NOMO-1 treated with DMSO at 0.1 percent for 48 hours (cell line): ENCODE results near the gene ARL14EPL.
"Not testable (repeated sequence)": the region's sequence is repeated elsewhere in the genome, so short reads cannot be mapped to it uniquely, and the experiment has no call there.

Experiments
- DNase-seq: peaks from one replicate; lab custom pipeline; 2025; ENCODE audit not compliant: unreplicated experiment; lab: John Stamatoyannopoulos, UW

Gene ARL14EPL

DNA sequence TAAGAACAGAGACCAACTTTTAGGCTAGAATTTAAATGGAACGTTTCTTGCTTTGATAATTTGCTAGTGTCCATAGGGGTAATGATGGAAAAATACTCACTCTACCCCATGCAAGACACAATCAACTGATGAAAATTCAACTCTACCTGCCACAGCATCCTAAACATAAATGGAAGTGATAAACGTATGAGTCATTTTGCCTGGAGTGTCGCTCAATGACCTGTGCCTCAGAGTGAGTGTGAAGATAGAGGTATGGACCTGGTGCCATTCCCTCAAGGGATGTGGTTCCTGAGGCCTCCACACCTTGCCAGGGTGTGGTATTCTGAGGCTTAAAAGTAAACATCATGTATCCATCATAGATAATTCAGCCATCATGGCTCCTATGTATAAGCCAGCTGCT, 14.0 kb downstream of the ARL14EPL start:
- DNase-seq, result no peak

GRCh38 chr5:116046823-116047222, 14.6 kb downstream of the ARL14EPL start:
- no peak for DNase-seq

GRCh38 chr5:116058346-116058936, 26.2 kb downstream of the ARL14EPL start:
- DNase-seq, result peak; percentile 70

GRCh38 chr5:116062352-116062751, 30.1 kb downstream of the ARL14EPL start:
- DNase-seq, result no peak

GRCh38 chr5:116063950-116064349, 31.7 kb downstream of the ARL14EPL start:
- no peak for DNase-seq

DNA sequence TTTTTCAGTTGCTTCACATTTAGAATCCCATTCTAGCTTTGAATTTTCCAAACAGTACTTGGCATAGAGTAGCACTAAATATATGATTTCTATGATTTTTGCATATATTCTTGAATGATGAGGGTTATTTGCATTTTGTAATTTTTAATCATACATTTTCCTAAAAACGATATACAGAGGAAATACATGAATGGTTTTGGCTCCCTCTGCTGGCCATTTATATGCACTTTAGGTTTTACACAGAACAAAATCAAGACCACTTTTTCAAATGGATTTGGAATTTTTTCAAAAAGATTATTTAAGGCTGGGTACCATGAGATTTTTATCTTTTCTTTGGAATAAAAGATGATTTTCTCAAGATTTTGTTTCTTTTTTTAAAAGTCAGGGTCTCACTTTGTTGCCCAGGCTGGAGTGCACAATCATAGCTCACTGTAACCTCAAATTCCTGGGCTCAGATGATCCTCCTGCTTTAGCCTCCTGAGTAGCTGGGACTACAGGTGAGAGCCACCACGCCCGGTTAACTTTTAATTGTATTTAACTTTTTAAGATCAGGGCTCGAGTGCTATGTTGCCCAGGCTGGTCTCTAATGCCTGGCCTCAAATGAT, 35.9 kb downstream of the ARL14EPL start:
- DNase-seq, result peak; percentile 50

DNA sequence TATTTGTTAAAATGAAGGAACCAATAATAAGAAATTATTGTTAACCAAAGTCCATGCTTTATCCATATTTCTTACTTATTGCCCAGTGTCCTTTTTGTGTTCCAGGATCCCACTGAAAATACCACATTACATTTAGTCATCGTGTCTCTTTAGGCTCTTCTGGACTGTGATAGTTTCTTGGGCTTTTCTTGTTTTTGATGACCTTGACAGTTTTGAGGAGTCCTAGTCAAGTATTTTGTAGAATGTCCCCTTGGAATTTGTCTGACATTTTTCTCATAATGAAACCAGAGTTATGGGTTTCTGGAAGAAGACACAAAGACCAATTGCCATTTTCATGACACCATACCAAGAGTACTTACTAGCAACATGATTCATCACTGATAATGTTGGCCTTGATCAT, 38.9 kb downstream of the ARL14EPL start:
- no peak for DNase-seq

GRCh38 chr5:116075191-116075831, 43.0 kb downstream of the ARL14EPL start:
- DNase-seq, result no peak

GRCh38 chr5:116076496-116076895, 44.2 kb downstream of the ARL14EPL start:
- DNase-seq, result peak; percentile 88

DNA sequence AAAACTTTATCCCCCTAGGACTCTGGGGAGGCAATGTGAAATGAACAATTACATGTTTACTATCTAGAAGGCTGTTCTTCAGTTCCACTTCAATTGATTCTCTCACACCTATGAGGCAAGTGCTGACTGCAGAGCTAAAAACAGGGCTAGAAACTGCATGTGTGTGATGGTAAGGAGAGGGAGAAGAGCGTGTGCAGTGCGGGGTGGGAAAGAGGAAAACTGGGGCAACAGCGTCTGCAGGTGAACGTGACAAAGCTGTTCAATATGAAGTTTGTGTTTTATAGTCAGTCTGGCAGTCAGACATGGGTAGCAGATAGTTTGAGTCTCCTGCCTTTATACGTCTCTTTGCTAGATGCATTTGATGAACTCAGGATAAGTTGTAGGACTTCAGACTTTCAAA, 45.9 kb downstream of the ARL14EPL start:
- no peak for DNase-seq

DNA sequence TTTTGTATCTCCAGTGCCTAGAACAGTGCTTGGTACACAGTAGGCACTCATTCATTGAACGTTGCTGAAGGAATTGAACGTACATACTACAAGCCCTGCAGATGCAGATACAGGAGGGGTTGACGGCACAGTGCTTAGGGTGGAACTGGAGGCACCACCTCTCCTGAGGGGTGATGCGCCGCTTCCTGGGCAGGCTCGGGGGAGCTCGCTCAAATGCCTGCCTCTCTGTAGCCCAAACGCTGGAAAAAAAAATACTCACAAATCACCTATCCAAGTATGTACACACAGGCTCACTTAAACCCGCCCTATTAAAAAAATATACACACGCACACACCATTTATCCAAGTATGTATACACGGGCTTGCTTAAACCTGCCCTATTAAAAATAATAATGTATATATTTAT, 52.0 kb downstream of the ARL14EPL start:
- peak; percentile 7 for DNase-seq

DNA sequence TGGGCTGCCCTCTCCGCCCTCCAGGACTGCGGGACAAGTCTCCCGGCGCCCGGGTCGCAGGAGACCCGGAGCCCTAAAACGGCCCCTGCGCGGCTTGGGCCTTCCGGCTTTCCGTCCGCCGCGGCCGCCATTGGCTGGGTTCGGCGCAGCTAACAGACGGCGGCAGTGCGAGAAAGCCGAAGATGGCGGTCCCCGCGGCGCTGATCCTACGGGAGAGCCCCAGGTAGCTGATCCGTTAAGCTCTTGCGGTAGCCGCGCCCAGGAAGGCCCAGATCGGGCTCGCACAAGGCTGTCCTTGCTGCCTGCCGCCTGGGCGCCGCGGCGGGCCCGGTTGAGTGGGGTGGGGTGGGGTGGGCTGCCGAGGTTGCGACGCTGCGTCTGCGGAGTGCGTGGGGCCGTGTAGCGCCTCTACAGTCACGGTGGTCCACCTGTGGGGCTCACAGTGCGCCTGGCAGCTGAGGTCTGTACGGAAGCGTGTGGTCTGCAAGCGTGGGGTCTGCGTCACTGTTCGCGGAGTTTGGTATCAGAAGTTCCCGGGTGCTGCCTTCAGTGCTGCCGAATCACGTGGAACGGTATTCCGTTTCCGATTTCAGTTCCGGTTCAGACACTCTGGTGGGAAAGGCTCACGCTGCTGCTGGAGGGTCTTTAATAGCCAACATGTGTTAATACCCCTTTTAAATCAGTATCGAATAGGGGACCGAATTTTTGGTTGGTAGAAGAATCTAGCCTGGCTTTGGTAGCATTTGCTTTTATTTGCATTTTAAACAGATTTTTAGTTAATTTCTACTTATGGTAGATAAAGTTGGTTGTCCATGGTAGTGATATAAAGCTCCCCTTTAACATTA, 52.8 kb downstream of the ARL14EPL start, which contains the start of gene COMMD10:
Gene COMMD10 (plus strand): TSS at position 155 of the 845 bp plus-strand sequence.
- peak; percentile 79 for DNase-seq

DNA sequence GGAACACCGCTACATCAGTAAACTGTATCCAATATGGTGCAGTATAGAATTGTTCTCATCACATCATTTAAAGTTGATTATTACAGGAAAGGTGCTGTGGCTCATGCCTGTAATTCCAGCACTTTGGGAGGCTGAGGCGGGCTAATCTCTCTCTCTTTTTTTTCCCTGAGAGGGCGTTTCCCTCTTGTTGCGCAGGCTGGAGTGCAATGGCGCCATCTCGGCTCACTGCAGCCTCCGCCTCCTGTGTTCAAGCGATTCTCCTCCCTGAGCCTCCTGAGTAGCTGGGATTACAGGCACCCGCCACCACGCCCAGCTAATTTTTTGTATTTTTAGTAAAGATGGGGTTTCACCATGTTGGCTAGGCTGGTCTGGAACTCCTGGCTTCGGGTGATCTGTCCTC, 54.0 kb downstream of the ARL14EPL start:
- DNase-seq, result not testable (repeated sequence)

DNA sequence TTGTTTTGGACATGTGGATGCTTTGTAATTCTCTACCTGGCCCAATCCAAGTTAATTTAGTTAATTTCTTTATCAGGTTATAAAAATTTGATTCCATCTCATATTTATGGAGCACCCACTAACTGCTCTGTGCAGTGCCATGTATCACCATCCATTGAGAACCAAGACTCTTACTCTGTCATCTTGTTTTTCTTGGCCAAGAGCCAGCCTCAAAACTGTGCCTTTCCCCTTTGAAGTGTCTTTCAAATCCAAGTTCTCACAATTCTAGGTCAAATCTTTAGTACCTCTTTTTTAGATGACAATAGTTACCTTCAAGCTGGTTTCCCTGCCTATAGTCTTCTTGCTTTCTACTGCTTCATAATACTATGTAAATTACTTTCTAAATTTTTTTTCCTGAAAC, 55.8 kb downstream of the ARL14EPL start:
- no peak for DNase-seq

GRCh38 chr5:116090302-116090701, 58.0 kb downstream of the ARL14EPL start:
- no peak for DNase-seq

DNA sequence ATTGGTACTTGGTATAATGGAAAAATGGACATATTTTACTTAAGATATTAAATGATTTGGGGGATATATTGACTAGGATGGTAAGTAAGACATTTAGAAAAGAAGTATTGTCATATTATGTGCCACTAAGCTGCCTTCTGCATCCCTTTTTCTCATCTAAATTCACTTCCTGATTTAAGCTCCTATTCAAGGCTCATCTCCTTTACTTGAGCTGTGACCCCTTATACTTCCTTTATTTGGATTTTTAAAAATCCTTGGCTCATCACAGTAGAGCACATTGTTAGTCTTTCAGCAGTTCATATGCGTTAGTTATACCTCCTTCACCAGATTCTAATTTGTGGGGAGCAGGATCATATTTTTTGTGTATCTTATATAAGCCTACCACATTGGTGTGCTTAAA, 59.1 kb downstream of the ARL14EPL start:
- no peak for DNase-seq

GRCh38 chr5:116097301-116097700, 65.0 kb downstream of the ARL14EPL start:
- no peak for DNase-seq

GRCh38 chr5:116098998-116099397, 66.7 kb downstream of the ARL14EPL start:
- no peak for DNase-seq

DNA sequence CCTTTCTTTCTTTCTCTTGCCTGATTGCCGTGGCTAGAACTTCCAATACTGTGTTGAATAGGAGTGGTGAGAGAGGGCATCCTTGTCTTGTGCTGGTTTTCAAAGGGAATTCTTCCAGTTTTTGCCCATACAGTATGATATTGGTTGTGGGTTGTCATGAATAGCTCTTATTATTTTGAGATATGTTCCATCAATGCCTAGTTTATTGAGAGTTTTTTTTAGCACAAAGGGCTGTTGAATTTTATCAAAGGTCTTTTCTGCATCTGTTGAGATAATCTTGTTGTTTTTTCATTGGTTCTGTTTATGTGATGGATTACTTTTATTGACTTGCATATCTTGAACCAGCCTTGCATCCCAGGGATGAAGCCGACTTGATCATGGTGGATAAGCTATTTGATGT, 72.7 kb downstream of the ARL14EPL start:
- not testable (repeated sequence) for DNase-seq
